Astrocyte (in vitro differentiated cells and primary cell): ENCODE measurements around the gene DCAF15. TPM values are rescaled to one million over a fixed set of nuclear protein-coding genes. Genes with fewer than 3 reads are reported as not detected.

ENCODE experiments used
- DNase-seq: peaks from one replicate; pipeline ENCODE4 v3.0.0-alpha.2; 2010; ENCODE audit warnings: low read depth
- FAIRE-seq: peaks from 2 replicates; lab custom pipeline; 2011; peaks lifted over from hg19 to GRCh38; lab: Jason Lieb, UNC
- H2AFZ ChIP-seq: 2 replicates; pipeline ENCODE4 v1.6.0; 2012; ENCODE audit warnings: low read depth, low read length, inconsistent platforms
- H3K27ac ChIP-seq: 2 replicates; pipeline ENCODE4 v1.5.1; 2011; ENCODE audit warnings: low read depth, low read length, inconsistent platforms
- H3K27me3 ChIP-seq: 2 replicates; pipeline ENCODE4 v1.6.0; 2011; ENCODE audit warnings: low read length, inconsistent platforms; ENCODE audit not compliant: insufficient read depth
- H3K36me3 ChIP-seq: 2 replicates; pipeline ENCODE4 v1.5.1; 2011; ENCODE audit warnings: low read length, inconsistent platforms; ENCODE audit not compliant: insufficient read depth
- H3K4me1 ChIP-seq: 2 replicates; pipeline ENCODE4 v1.5.1; 2011; ENCODE audit warnings: low read length, inconsistent platforms; ENCODE audit not compliant: insufficient read depth
- H3K4me2 ChIP-seq: 2 replicates; pipeline ENCODE4 v1.6.0; 2012; ENCODE audit warnings: low read length, inconsistent platforms
- H3K4me3 ChIP-seq: 2 replicates; pipeline ENCODE4 v1.5.1; 2011; ENCODE audit warnings: low read depth, mild to moderate bottlenecking, low read length, inconsistent platforms; ENCODE audit not compliant: insufficient read depth
- H3K79me2 ChIP-seq: 2 replicates; pipeline ENCODE4 v1.6.0; 2012; ENCODE audit warnings: mild to moderate bottlenecking, low read length, inconsistent platforms; ENCODE audit not compliant: insufficient read depth
- H3K9ac ChIP-seq: 2 replicates; pipeline ENCODE4 v1.6.0; 2012; ENCODE audit warnings: mild to moderate bottlenecking, low read length, inconsistent platforms
- H3K9me3 ChIP-seq: 2 replicates; pipeline ENCODE4 v1.5.1; 2012; ENCODE audit warnings: low read depth, mild to moderate bottlenecking, low read length, inconsistent platforms; ENCODE audit not compliant: insufficient read depth
- H4K20me1 ChIP-seq: 2 replicates; pipeline ENCODE4 v1.6.0; 2012; ENCODE audit warnings: low read length, inconsistent platforms; ENCODE audit not compliant: insufficient read depth
- H3K27ac Mint-ChIP-seq: one replicate; pipeline ENCODE4 v1.8.0; 2021; ENCODE audit warnings: mild to moderate bottlenecking, mixed read lengths; ENCODE audit not compliant: unreplicated experiment
- H3K27me3 Mint-ChIP-seq: one replicate; pipeline ENCODE4 v1.8.0; 2021; ENCODE audit warnings: low read depth, mixed read lengths; ENCODE audit not compliant: unreplicated experiment
- H3K36me3 Mint-ChIP-seq: one replicate; pipeline ENCODE4 v1.8.0; 2021; ENCODE audit warnings: low read depth, mixed read lengths; ENCODE audit not compliant: unreplicated experiment
- H3K4me1 Mint-ChIP-seq: one replicate; pipeline ENCODE4 v1.8.0; 2021; ENCODE audit warnings: low read depth, mixed read lengths; ENCODE audit not compliant: unreplicated experiment
- H3K4me3 Mint-ChIP-seq: one replicate; pipeline ENCODE4 v1.8.0; 2021; ENCODE audit warnings: mild to moderate bottlenecking, moderate library complexity, mixed read lengths; ENCODE audit not compliant: unreplicated experiment
- H3K9me3 Mint-ChIP-seq: one replicate; pipeline ENCODE4 v1.8.0; 2021; ENCODE audit warnings: mild to moderate bottlenecking, mixed read lengths; ENCODE audit not compliant: unreplicated experiment
- EZH2 ChIP-seq: IDR thresholded peaks from 2 replicates; pipeline ENCODE4 v1.6.1; 2012; ENCODE audit warnings: mild to moderate bottlenecking, low read length, inconsistent platforms; ENCODE audit not compliant: insufficient read depth
- total RNA-seq: library from RNA; stranded (reverse); gene quantifications from 2 replicates; pipeline ENCODE4 v1.2.1, GENCODE V29; 2021
- TF ChIP-seq, protein P1 (sequence below): IDR thresholded peaks from 2 replicates; pipeline ENCODE4 v1.5.1; 2011; ENCODE audit warnings: low read depth, mild to moderate bottlenecking, inconsistent platforms, low read length, moderate library complexity; ENCODE audit not compliant: insufficient read depth

Gene DCAF15
- total RNA-seq, 1 donor from 2014 or later, result 32.2 TPM

DNA sequence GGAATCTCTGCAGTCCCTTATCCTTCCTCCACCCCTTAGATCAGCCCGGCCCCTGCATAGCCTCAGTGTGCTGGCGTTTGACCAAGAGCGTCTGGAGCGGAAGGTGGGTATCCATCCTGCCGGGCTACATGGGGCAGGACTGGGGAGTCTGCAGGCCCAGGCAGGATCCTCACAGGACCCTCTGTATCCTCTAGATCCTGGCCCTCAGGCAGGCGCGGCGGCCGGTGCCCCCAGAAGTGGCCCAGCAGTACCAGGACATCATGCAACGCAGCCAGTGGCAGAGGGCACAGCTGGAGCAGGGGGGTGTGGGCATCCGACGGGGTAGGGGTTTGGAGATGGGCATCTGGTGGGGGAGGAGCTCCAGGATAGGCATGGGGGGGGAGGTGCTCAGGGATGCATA, 23.0 kb upstream of the DCAF15 start:
- peaks cover 7% of the 10 kb centered on the region for H3K27me3 Mint-ChIP-seq
- no peak overlapping the region for H3K4me3 ChIP-seq
- no peaks in the 10 kb centered on the region for H3K4me1 Mint-ChIP-seq
- TF ChIP-seq, protein P1, sequence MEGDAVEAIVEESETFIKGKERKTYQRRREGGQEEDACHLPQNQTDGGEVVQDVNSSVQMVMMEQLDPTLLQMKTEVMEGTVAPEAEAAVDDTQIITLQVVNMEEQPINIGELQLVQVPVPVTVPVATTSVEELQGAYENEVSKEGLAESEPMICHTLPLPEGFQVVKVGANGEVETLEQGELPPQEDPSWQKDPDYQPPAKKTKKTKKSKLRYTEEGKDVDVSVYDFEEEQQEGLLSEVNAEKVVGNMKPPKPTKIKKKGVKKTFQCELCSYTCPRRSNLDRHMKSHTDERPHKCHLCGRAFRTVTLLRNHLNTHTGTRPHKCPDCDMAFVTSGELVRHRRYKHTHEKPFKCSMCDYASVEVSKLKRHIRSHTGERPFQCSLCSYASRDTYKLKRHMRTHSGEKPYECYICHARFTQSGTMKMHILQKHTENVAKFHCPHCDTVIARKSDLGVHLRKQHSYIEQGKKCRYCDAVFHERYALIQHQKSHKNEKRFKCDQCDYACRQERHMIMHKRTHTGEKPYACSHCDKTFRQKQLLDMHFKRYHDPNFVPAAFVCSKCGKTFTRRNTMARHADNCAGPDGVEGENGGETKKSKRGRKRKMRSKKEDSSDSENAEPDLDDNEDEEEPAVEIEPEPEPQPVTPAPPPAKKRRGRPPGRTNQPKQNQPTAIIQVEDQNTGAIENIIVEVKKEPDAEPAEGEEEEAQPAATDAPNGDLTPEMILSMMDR, result no peak
- TF ChIP-seq EZH2, result no peak
- FAIRE-seq (no peak), DNase-seq (no peak)
- H4K20me1 ChIP-seq, result no peaks in the 10 kb centered on the region
- H3K79me2 ChIP-seq, result no peaks in the 10 kb centered on the region
- H3K9me3 Mint-ChIP-seq, result peaks cover 2% of the 10 kb centered on the region
- no peak overlapping the region for H3K4me2 ChIP-seq
- no peaks in the 10 kb centered on the region for H3K27me3 ChIP-seq
- no peak overlapping the region for H3K4me3 Mint-ChIP-seq
- no peak overlapping the region for H3K27ac ChIP-seq
- peaks cover 3% of the 10 kb centered on the region for H3K36me3 ChIP-seq
- no peaks in the 10 kb centered on the region for H3K9me3 ChIP-seq
- no peaks in the 10 kb centered on the region for H3K4me1 ChIP-seq
- H3K9ac ChIP-seq, result no peak overlapping the region
- no peak overlapping the region for H2AFZ ChIP-seq
- H3K27ac Mint-ChIP-seq, result no peak overlapping the region
- H3K36me3 Mint-ChIP-seq, result peaks cover 15% of the 10 kb centered on the region

DNA sequence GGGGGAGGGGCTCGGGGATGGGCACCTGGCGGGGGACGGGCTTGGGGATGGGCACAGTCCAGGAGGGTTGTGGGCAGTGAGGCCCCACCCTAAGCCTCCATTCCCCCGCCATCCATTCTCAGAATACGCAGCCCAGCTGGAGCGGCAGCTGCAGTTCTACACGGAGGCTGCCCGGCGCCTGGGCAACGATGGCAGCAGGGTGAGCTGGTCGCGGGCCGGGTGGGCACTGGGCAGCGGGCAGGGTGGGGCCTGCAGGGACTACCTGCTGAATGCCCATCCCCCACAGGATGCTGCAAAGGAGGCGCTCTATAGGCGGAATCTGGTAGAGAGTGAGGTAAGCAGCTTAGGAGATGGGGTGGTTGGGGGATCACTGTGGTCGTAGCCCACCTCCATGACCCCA, 22.4 kb upstream of the DCAF15 start:
- Mint-ChIP-seq H3K4me3 (no peak overlapping the region), H3K36me3 (peaks cover 15% of the 10 kb centered on the region), H3K27me3 (peaks cover 7% of the 10 kb centered on the region), H3K27ac (no peak overlapping the region), H3K4me1 (no peaks in the 10 kb centered on the region), H3K9me3 (peaks cover 2% of the 10 kb centered on the region)
- FAIRE-seq (no peak), DNase-seq (no peak)
- Histone ChIP-seq H3K9ac (no peak overlapping the region), H3K4me1 (no peaks in the 10 kb centered on the region), H3K4me2 (no peak overlapping the region), H3K36me3 (peaks cover under 1% of the 10 kb centered on the region), H3K4me3 (no peak overlapping the region), H3K27me3 (peaks cover 4% of the 10 kb centered on the region), H2AFZ (no peak overlapping the region), H3K27ac (no peak overlapping the region), H3K9me3 (no peaks in the 10 kb centered on the region), H3K79me2 (no peaks in the 10 kb centered on the region), H4K20me1 (peaks cover 6% of the 10 kb centered on the region)
- TF ChIP-seq EZH2, result no peak
- TF ChIP-seq, protein P1, result no peak

DNA sequence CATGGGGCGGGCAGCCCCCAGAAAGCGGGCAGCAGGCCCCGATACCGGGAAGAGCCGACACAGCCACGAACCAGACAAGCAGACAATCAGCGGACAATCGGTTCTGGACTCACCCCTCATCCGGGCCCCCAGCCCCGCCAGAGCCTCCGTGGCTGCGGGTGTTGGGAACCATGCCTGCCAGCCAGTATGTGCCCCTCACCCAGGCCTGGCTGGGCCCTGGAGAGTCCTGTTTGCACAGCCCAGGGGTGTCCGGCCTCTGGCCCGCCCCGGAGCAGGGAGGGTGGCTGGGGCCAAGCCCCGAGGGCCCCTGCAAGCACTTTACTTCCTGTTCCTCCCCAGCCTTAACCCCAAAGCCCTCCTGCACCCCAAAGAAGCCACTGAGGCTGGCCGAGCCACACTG, 21.9 kb upstream of the DCAF15 start:
- no peak overlapping the region for H2AFZ ChIP-seq
- H3K9ac ChIP-seq, result no peak overlapping the region
- peaks cover 2% of the 10 kb centered on the region for H3K9me3 Mint-ChIP-seq
- no peaks in the 10 kb centered on the region for H3K9me3 ChIP-seq
- no peaks in the 10 kb centered on the region for H3K4me1 Mint-ChIP-seq
- H3K79me2 ChIP-seq, result no peaks in the 10 kb centered on the region
- peaks cover 7% of the 10 kb centered on the region for H3K27me3 Mint-ChIP-seq
- H3K4me3 ChIP-seq, result no peak overlapping the region
- H3K36me3 ChIP-seq, result no peaks in the 10 kb centered on the region
- H3K36me3 Mint-ChIP-seq, result peaks cover 15% of the 10 kb centered on the region
- TF ChIP-seq, protein P1, result no peak
- TF ChIP-seq EZH2, result no peak
- DNase-seq (no peak), FAIRE-seq (no peak)
- no peak overlapping the region for H3K4me3 Mint-ChIP-seq
- peaks cover 7% of the 10 kb centered on the region for H4K20me1 ChIP-seq
- H3K4me2 ChIP-seq, result no peak overlapping the region
- no peak overlapping the region for H3K27ac ChIP-seq
- no peaks in the 10 kb centered on the region for H3K4me1 ChIP-seq
- peaks cover 4% of the 10 kb centered on the region for H3K27me3 ChIP-seq
- no peak overlapping the region for H3K27ac Mint-ChIP-seq
